Measurements from ENCODE around the gene IFNA16. TPM values are rescaled to one million over a fixed set of nuclear protein-coding genes. Genes with fewer than 3 reads are reported as not detected.

IFNA16 gene
- total RNA-seq, 2 experiments from 2014 or later = not detected

GRCh38 chr9:21252721-21253547, 35.8 kb upstream of the IFNA16 start:
- Histone ChIP-seq H3K36me3 (ENCODE audit: insufficient read depth, low read length) (no peaks in the 10 kb centered on the region), H3K4me3 (ENCODE audit: low read length) (no peak overlapping the region), H3K9me3 (ENCODE audit: control insufficient read depth in 1 of 2, insufficient read depth in 1 of 2, low read length in 2 of 2) (no peaks in the 10 kb centered on the region), H3K4me1 (ENCODE audit: insufficient read depth, low read length) (peaks cover 3% of the 10 kb centered on the region), H3K27me3 (ENCODE audit: control insufficient read depth in 1 of 2, insufficient read depth in 2 of 2, low read length in 2 of 2) (peaks cover 0 to 4% of the 10 kb centered on the region in 2 experiments), H3K27ac (ENCODE audit: low read depth in 1 of 2, low read length in 2 of 2) (no peak overlapping the region)
- ATAC-seq (ENCODE audit: poor library complexity) = peak; percentile 63
- intact Hi-C loops (cut with DNase I, micrococcal nuclease) = no loop called here
- Mint-ChIP-seq H3K4me3 (no peak overlapping the region), H3K27me3 (no peaks in the 10 kb centered on the region), H3K27ac (no peak overlapping the region), H3K36me3 (ENCODE audit: low read depth) (no peaks in the 10 kb centered on the region), H3K9me3 (no peaks in the 10 kb centered on the region), H3K4me1 (ENCODE audit: low read depth) (peaks cover 5% of the 10 kb centered on the region)
- POLR2A ChIA-PET = interaction anchor here (0.7 kb wide), 1 partner anchor 119 kb away, joined by 3 read pairs; no protein-coding TSS in a partner anchor
- TF ChIP-seq CTCF (IDR thresholded peaks at IDR 0.05) = peak; percentile 44
- DNase-seq = peak in 3 of 14 experiments; percentile 31 to 56 (median 46)
- CTCF ChIA-PET = interaction anchor here (0.9 to 1.6 kb wide), 3 partner anchors 10 to 73 kb away, joined by 3 to 4 read pairs (median 3); no protein-coding TSS in a partner anchor

GRCh38 chr9:21251638-21252037, 34.5 kb upstream of the IFNA16 start:
- Histone ChIP-seq H3K4me1 (ENCODE audit: insufficient read depth, low read length) (peaks cover 3% of the 10 kb centered on the region), H3K9me3 (ENCODE audit: control insufficient read depth in 1 of 2, insufficient read depth in 1 of 2, low read length in 2 of 2) (no peaks in the 10 kb centered on the region), H3K36me3 (ENCODE audit: insufficient read depth, low read length) (no peaks in the 10 kb centered on the region), H3K4me3 (ENCODE audit: low read length) (no peak overlapping the region), H3K27me3 (ENCODE audit: control insufficient read depth in 1 of 2, insufficient read depth in 2 of 2, low read length in 2 of 2) (peaks cover 0 to 4% of the 10 kb centered on the region in 2 experiments), H3K27ac (ENCODE audit: low read depth in 1 of 2, low read length in 2 of 2) (no peak overlapping the region)
- Mint-ChIP-seq H3K36me3 (ENCODE audit: low read depth) (no peaks in the 10 kb centered on the region), H3K9me3 (no peaks in the 10 kb centered on the region), H3K27me3 (no peaks in the 10 kb centered on the region), H3K27ac (no peak overlapping the region), H3K4me1 (ENCODE audit: low read depth) (peaks cover 5% of the 10 kb centered on the region), H3K4me3 (no peak overlapping the region)
- no peak for TF ChIP-seq CTCF (IDR thresholded peaks at IDR 0.05)
- ATAC-seq (ENCODE audit: poor library complexity) (no peak), DNase-seq (no peak)
- intact Hi-C loops (cut with DNase I, micrococcal nuclease) = no loop called here
- ChIA-PET CTCF (interaction anchor here (1.6 kb wide), 1 partner anchor 17 kb away, joined by 3 read pairs; no protein-coding TSS in a partner anchor), POLR2A (no interaction called here)

GRCh38 chr9:21251190-21251589, 34.1 kb upstream of the IFNA16 start:
- Histone ChIP-seq H3K36me3 (ENCODE audit: insufficient read depth, low read length) (no peaks in the 10 kb centered on the region), H3K27me3 (ENCODE audit: control insufficient read depth in 1 of 2, insufficient read depth in 2 of 2, low read length in 2 of 2) (peaks cover 0 to 4% of the 10 kb centered on the region in 2 experiments), H3K27ac (ENCODE audit: low read depth in 1 of 2, low read length in 2 of 2) (no peak overlapping the region), H3K9me3 (ENCODE audit: control insufficient read depth in 1 of 2, insufficient read depth in 1 of 2, low read length in 2 of 2) (no peaks in the 10 kb centered on the region), H3K4me1 (ENCODE audit: insufficient read depth, low read length) (peaks cover 3% of the 10 kb centered on the region), H3K4me3 (ENCODE audit: low read length) (no peak overlapping the region)
- DNase-seq (no peak), ATAC-seq (ENCODE audit: poor library complexity) (no peak)
- Mint-ChIP-seq H3K4me1 (ENCODE audit: low read depth) (peaks cover 5% of the 10 kb centered on the region), H3K4me3 (no peak overlapping the region), H3K36me3 (ENCODE audit: low read depth) (no peaks in the 10 kb centered on the region), H3K9me3 (no peaks in the 10 kb centered on the region), H3K27me3 (no peaks in the 10 kb centered on the region), H3K27ac (no peak overlapping the region)
- intact Hi-C loops (cut with DNase I, micrococcal nuclease) = no loop called here
- POLR2A ChIA-PET = no interaction called here
- TF ChIP-seq CTCF (IDR thresholded peaks at IDR 0.05) = no peak
- CTCF ChIA-PET = no interaction called here

All from CD4-positive, alpha-beta T cell (primary cell).